ENCODE measurements around the gene PNLIP.

GRCh38 chr10:116610443-116611152, 64.9 kb downstream of the PNLIP start:
- TF ChIP-seq CTCF (IDR thresholded peaks at IDR 0.05) (no peak), POLR2A (IDR thresholded peaks at IDR 0.05) (no peak)

All from adrenal gland (tissue), 5 donors.